Adrenal gland (tissue), 12 donors: ENCODE data around the gene SCCPDH. TPM values are rescaled to one million over a fixed set of nuclear protein-coding genes. Genes with fewer than 3 reads are reported as not detected.

ENCODE experiments used
- DNase-seq, 7 donors: peaks; one replicate each; pipeline ENCODE4 v3.0.0-alpha.2; 2019 to 2020
- H3K27ac ChIP-seq, 5 donors: fragments of 200-600 bp; sonication (generic) in 4 of 5; 1 replicate in 3 of 5; 2 replicates in 2 of 5; pipeline versions ENCODE4 v1.5.1 to v1.8.0; 2016 to 2020; ENCODE audit warnings: mild to moderate bottlenecking in 1 of 5
- H3K27me3 ChIP-seq: fragments of 200-600 bp; 2 replicates; pipeline ENCODE4 v1.8.0; 2021
- H3K36me3 ChIP-seq, 2 donors: fragments of 200-600 bp; replicated peaks in 1 of 2; 1 replicate in 1 of 2; 2 replicates in 1 of 2; pipeline versions ENCODE4 v1.5.1 to v1.8.0; 2018 to 2022
- H3K4me1 ChIP-seq, 2 donors: fragments of 200-600 bp; replicated peaks in 1 of 2; 1 replicate in 1 of 2; 2 replicates in 1 of 2; pipeline versions ENCODE4 v1.5.1 to v1.8.0; 2018 to 2021
- H3K4me3 ChIP-seq, 4 donors: fragments of 200-600 bp; sonication (generic) in 3 of 4; one replicate each; pipeline ENCODE4 v1.5.1; 2016 to 2018
- H3K9me3 ChIP-seq, 3 donors: fragments of 200-600 bp; sonication (generic) in 1 of 3; replicated peaks in 1 of 3; 1 replicate in 2 of 3; 2 replicates in 1 of 3; pipeline versions ENCODE4 v1.5.1 to v1.8.0; 2016 to 2021
- POLR2A ChIP-seq, 2 donors: fragments of 450-650 bp; IDR thresholded peaks; one replicate each; pipeline ENCODE4 v1.6.1; 2017; ENCODE audit warnings: antibody characterized with exemption in 2 of 2, mild to moderate bottlenecking in 2 of 2, moderate library complexity in 1 of 2
- WGBS, 4 donors: extraction: QIAGEN DNeasy Blood & Tissue Kit in 2 of 4; methylation state at CpG; one replicate each; pipeline versions ENCODE4 v1.1.5 to v1.1.7; 2013 to 2017; 5-methylcytosine and 5-hydroxymethylcytosine counted together
- intact Hi-C, 2 donors: fragments of 100-400 bp; cut with DNase I; formaldehyde crosslinking; loops; one replicate each; pipeline versions ENCODE4 v1.14.1 to v1.15.0; 2022 to 2023
- polyA plus RNA-seq, 3 donors: library from polyadenylated mRNA; stranded (reverse); fragments of 200-250 nt in 2 of 3; fragments of 350-450 nt in 1 of 3; fragmentation: Illumina TruSeq in 1 of 3; extraction: RNeasy Lipid Tissue Mini Kit (QIAGEN cat#74804) in 1 of 3; gene quantifications; one replicate each; pipeline ENCODE4 v1.2.3, GENCODE V29; 2013 to 2014
- total RNA-seq, 9 donors: library from RNA; depleted of rRNA in 4 of 9; stranded (reverse); fragments of >200 nt in 4 of 9; fragments of 120-200 nt in 1 of 9; fragmentation: NEBNext Ultra II Directional in 1 of 9; extraction: Animal tissue kit (Norgen Biotek cat#: 25700) in 1 of 9; gene quantifications; one replicate each; pipeline versions ENCODE4 v1.1.0 to v1.2.4, GENCODE V29; 2013 to 2023
- TF ChIP-seq, protein P1 (sequence below), 6 experiments: fragments of 450-650 bp in 4 of 6; fragments of 200-600 bp in 2 of 6; sonication (generic) in 1 of 6; IDR thresholded peaks; 1 replicate in 5 of 6; 2 replicates in 1 of 6; pipeline versions ENCODE4 v1.5.1 to v1.8.0; 2016 to 2021; ENCODE audit warnings: antibody characterized with exemption in 6 of 6, mild to moderate bottlenecking in 2 of 6, moderate library complexity in 1 of 6
- donor health status: healthy with polysubstance abuse.
- donor health status: Bipolar disorder and iron deficiency.
- donor health status: DM: yes; HTN: yes; CAD: no.
- donor health status: DM: no; HTN: no; CAD: no.
- donor health status: DM: no; HTN: no; CAD: no.
- donor health status: DM: yes; HTN: yes; CAD: no.

SCCPDH gene
- total and polyA plus RNA-seq, 12 donors: 12.0 to 180 (median 60.7) TPM

DNA sequence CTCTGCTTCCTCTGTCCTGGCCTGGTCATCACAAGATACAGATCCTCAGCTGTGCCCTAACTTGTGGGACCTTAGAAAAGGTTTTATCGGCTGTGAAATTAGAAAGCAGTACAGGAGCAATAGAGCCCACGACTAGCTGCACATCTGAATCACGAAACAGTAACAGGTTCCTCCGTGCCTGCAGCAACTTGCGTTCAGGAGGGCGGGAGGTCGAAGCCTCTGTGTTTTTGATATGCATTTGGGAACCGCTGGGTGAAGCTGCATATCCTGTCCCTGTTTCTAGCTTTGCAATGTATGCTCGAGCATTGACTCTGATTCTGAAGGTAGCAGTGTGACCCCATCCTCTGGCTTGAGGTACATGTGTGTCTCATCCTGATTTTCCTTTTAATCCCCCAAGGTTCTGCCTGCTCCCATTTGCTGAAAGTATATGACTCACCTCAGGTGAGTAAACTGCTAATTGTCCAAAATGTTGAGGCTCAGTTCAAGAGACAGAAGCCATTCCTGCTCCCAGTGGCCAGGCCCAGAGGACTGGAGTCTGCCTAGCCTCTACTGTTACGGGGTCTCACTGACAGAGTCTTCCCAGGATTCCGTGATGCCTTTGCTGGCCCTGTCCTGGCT is 44.3 kb downstream of the SCCPDH start:
- Histone ChIP-seq H3K9me3 (no peaks in the 10 kb centered on the region), H3K27me3 (no peaks in the 10 kb centered on the region), H3K4me3 (no peak overlapping the region), H3K4me1 (no peaks in the 10 kb centered on the region), H3K27ac (no peak overlapping the region), H3K36me3 (peaks cover 0 to 23% of the 10 kb centered on the region in 2 donors)
- DNase-seq: no peak
- 81 to 85% (median 84%) methylated on average over 11 of the region's 11 CpGs for WGBS, 4 donors
- TF ChIP-seq, protein P1, sequence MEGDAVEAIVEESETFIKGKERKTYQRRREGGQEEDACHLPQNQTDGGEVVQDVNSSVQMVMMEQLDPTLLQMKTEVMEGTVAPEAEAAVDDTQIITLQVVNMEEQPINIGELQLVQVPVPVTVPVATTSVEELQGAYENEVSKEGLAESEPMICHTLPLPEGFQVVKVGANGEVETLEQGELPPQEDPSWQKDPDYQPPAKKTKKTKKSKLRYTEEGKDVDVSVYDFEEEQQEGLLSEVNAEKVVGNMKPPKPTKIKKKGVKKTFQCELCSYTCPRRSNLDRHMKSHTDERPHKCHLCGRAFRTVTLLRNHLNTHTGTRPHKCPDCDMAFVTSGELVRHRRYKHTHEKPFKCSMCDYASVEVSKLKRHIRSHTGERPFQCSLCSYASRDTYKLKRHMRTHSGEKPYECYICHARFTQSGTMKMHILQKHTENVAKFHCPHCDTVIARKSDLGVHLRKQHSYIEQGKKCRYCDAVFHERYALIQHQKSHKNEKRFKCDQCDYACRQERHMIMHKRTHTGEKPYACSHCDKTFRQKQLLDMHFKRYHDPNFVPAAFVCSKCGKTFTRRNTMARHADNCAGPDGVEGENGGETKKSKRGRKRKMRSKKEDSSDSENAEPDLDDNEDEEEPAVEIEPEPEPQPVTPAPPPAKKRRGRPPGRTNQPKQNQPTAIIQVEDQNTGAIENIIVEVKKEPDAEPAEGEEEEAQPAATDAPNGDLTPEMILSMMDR (IDR thresholded peaks at IDR 0.05): no peak
- no peak for TF ChIP-seq POLR2A (IDR thresholded peaks at IDR 0.05)
- intact Hi-C loops: no loop called here

DNA sequence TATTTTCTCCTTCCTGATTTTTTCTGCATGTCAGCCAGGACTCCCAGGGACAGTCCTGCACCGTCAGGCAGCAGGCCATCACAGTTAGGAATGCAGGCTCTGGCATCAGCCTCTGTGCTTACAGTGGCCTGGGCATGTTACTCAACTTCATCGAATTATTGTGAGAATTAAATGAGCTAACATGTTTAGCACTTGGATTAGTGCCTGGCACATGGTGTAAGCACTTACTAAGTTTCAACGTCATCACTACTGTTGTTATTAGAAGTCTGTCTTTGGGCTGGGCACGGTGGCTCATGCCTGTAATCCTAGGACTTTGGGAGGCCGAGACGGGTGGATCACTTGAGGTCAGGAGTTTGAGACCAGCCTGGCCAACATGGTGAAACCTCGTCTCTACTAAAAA is 45.1 kb downstream of the SCCPDH start:
- DNase-seq: peak in 2 of 7 donors; percentile 54 to 66
- TF ChIP-seq, protein P1 (IDR thresholded peaks at IDR 0.05): no peak
- Histone ChIP-seq H3K4me3 (no peak overlapping the region), H3K27me3 (no peaks in the 10 kb centered on the region), H3K9me3 (no peaks in the 10 kb centered on the region), H3K36me3 (peaks cover 0 to 18% of the 10 kb centered on the region in 2 donors), H3K4me1 (no peaks in the 10 kb centered on the region), H3K27ac (no peak overlapping the region)
- intact Hi-C loops: no loop called here
- WGBS, 4 donors: 80 to 85% (median 84%) methylated on average over 7 of the region's 7 CpGs

DNA sequence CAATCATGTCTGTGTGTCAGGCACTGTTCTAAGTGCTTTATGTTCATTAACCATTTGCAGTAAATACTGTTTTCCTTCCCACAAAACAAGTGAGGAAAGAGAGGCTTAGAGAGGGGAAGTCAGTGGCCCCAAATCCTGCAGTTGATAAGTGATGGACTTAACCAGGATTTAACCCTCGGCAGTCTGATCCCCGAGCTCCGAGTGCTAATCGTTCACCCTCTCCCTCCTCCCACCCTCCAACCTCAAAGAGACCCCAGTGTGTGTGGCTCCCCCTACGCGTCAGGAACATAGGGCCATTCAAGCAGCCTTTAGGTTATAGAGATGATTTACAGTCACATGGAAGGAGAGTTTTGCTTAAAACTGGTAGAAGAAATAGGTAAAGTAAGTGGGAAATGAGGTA is 47.2 kb downstream of the SCCPDH start:
- H3K36me3 ChIP-seq: peaks cover 0 to 15% of the 10 kb centered on the region in 2 donors
- 87 to 96% (median 91%) methylated on average over 6 of the region's 6 CpGs for WGBS, 4 donors
- no peaks in the 10 kb centered on the region for H3K27me3 ChIP-seq

GRCh38 chr1:246772686-246773085 is 48.5 kb downstream of the SCCPDH start:
- DNase-seq: no peak
- Histone ChIP-seq H3K36me3 (peaks cover 0 to 19% of the 10 kb centered on the region in 2 donors), H3K9me3 (no peaks in the 10 kb centered on the region), H3K4me1 (no peaks in the 10 kb centered on the region), H3K27ac (no peak overlapping the region), H3K27me3 (no peaks in the 10 kb centered on the region), H3K4me3 (no peak overlapping the region)
- TF ChIP-seq, protein P1 (IDR thresholded peaks at IDR 0.05): no peak
- no peak for TF ChIP-seq POLR2A (IDR thresholded peaks at IDR 0.05)
- 77 to 100% (median 96%) methylated on average over 2 of the region's 2 CpGs for WGBS, 4 donors
- intact Hi-C loops: no loop called here

More for the DNA sequence above, 47.2 kb downstream of the SCCPDH start:
- no peak for DNase-seq
- no peak overlapping the region for H3K4me3 ChIP-seq
- intact Hi-C loops: no loop called here
- no peaks in the 10 kb centered on the region for H3K4me1 ChIP-seq
- TF ChIP-seq, protein P1 (IDR thresholded peaks at IDR 0.05): no peak
- no peak for TF ChIP-seq POLR2A (IDR thresholded peaks at IDR 0.05)
- H3K9me3 ChIP-seq: no peaks in the 10 kb centered on the region
- H3K27ac ChIP-seq: no peak overlapping the region
